Panc1 (cell line): ENCODE results near the gene APCDD1L.
A peak's percentile ranks its signal among the peaks of the same experiment; 100 is the strongest.

Experiments used
- POLR2AphosphoS5 ChIP-seq: IDR thresholded peaks from 2 replicates; pipeline ENCODE4 v1.6.1; 2012; ENCODE audit warnings: mild to moderate bottlenecking, low read depth, low read length, moderate library complexity
- REST ChIP-seq, 2 experiments: IDR thresholded peaks; 2 replicates each; pipeline ENCODE4 v1.6.1; 2011 to 2012; ENCODE audit warnings: low read depth in 2 of 2, control low read depth in 1 of 2, low read length in 1 of 2, mild to moderate bottlenecking in 1 of 2, moderate library complexity in 1 of 2; ENCODE audit not compliant: insufficient read depth in 1 of 2
- SIN3A ChIP-seq: IDR thresholded peaks from 2 replicates; pipeline ENCODE4 v1.6.1; 2012; ENCODE audit warnings: low read depth, mild to moderate bottlenecking, low read length, moderate library complexity, borderline replicate concordance; ENCODE audit not compliant: insufficient read depth
- TCF7L2 ChIP-seq: IDR thresholded peaks from 2 replicates; pipeline ENCODE4 v1.6.1; 2011; ENCODE audit warnings: mild to moderate bottlenecking, low read depth, low read length, inconsistent platforms
- TF ChIP-seq, protein P1 (sequence below): fragments of 450-650 bp; IDR thresholded peaks from 2 replicates; pipeline ENCODE4 v1.5.1; 2017; ENCODE audit warnings: mild to moderate bottlenecking

- TF ChIP-seq, protein P1, sequence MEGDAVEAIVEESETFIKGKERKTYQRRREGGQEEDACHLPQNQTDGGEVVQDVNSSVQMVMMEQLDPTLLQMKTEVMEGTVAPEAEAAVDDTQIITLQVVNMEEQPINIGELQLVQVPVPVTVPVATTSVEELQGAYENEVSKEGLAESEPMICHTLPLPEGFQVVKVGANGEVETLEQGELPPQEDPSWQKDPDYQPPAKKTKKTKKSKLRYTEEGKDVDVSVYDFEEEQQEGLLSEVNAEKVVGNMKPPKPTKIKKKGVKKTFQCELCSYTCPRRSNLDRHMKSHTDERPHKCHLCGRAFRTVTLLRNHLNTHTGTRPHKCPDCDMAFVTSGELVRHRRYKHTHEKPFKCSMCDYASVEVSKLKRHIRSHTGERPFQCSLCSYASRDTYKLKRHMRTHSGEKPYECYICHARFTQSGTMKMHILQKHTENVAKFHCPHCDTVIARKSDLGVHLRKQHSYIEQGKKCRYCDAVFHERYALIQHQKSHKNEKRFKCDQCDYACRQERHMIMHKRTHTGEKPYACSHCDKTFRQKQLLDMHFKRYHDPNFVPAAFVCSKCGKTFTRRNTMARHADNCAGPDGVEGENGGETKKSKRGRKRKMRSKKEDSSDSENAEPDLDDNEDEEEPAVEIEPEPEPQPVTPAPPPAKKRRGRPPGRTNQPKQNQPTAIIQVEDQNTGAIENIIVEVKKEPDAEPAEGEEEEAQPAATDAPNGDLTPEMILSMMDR = peak; percentile 55; the same call in 1 of the 2 replicates
- TF ChIP-seq SIN3A = no peak
- no peak for TF ChIP-seq TCF7L2
- no peak for TF ChIP-seq POLR2AphosphoS5
- no peak for TF ChIP-seq REST (IDR thresholded peaks at IDR 0.05; ENCODE audit: insufficient read depth in 1 of 2, low read depth in 2 of 2, low read length in 1 of 2)
Measured at GRCh38 chr20:58481481-58482021, 33.6 kb downstream of the APCDD1L start.
